Glutamatergic neuron (in vitro differentiated cells): ENCODE data around the gene ITSN1. TPM values are rescaled to one million over a fixed set of nuclear protein-coding genes. Genes with fewer than 3 reads are reported as not detected.

Experiments used
- DNase-seq: peaks from one replicate; pipeline ENCODE4 v3.0.0; 2022
- H3K27ac Mint-ChIP-seq: one replicate; pipeline ENCODE4 v1.8.0; 2020; ENCODE audit warnings: mild to moderate bottlenecking, mixed read lengths, inconsistent platforms; ENCODE audit not compliant: unreplicated experiment
- H3K27me3 Mint-ChIP-seq: one replicate; pipeline ENCODE4 v1.8.0; 2020; ENCODE audit warnings: mild to moderate bottlenecking, moderate library complexity, mixed read lengths, inconsistent platforms; ENCODE audit not compliant: unreplicated experiment
- H3K36me3 Mint-ChIP-seq: one replicate; pipeline ENCODE4 v1.8.0; 2020; ENCODE audit warnings: mild to moderate bottlenecking, mixed read lengths, inconsistent platforms; ENCODE audit not compliant: unreplicated experiment
- H3K4me1 Mint-ChIP-seq: one replicate; pipeline ENCODE4 v1.8.0; 2020; ENCODE audit warnings: mild to moderate bottlenecking, low read depth, mixed read lengths, inconsistent platforms; ENCODE audit not compliant: unreplicated experiment
- H3K4me3 Mint-ChIP-seq: one replicate; pipeline ENCODE4 v1.8.0; 2020; ENCODE audit warnings: mild to moderate bottlenecking, mixed read lengths, inconsistent platforms; ENCODE audit not compliant: unreplicated experiment
- H3K9me3 Mint-ChIP-seq: one replicate; pipeline ENCODE4 v1.8.0; 2020; ENCODE audit warnings: mild to moderate bottlenecking, moderate library complexity, mixed read lengths, inconsistent platforms; ENCODE audit not compliant: unreplicated experiment
- CTCF ChIP-seq: fragments of 200-600 bp; sonication (generic); IDR thresholded peaks from one replicate; pipeline ENCODE4 v1.5.0; 2021; ENCODE audit not compliant: partially characterized antibody, unreplicated experiment
- total RNA-seq: library from RNA; stranded (reverse); fragmentation: NEBNext Ultra II Directional; extraction: Animal tissue kit (Norgen Biotek cat#: 25700); gene quantifications from one replicate; pipeline ENCODE4 v1.2.1, GENCODE V29; 2021; ENCODE audit not compliant: unreplicated experiment

The ITSN1 gene
- total RNA-seq, 1 donor from 2014 or later: 89.1 TPM

GRCh38 chr21:33852485-33852884 lies 210.2 kb downstream of the ITSN1 start:
- Mint-ChIP-seq H3K27ac (no peak overlapping the region), H3K9me3 (peaks cover 7% of the 10 kb centered on the region), H3K4me1 (peaks cover 5% of the 10 kb centered on the region), H3K27me3 (peaks cover 5% of the 10 kb centered on the region), H3K36me3 (no peaks in the 10 kb centered on the region), H3K4me3 (no peak overlapping the region)
- DNase-seq: no peak
- no peak for TF ChIP-seq CTCF

- DNase-seq: no peak
- no peak overlapping the region for H3K27ac Mint-ChIP-seq
- peaks cover 5% of the 10 kb centered on the region for H3K27me3 Mint-ChIP-seq
- no peaks in the 10 kb centered on the region for H3K36me3 Mint-ChIP-seq
- TF ChIP-seq CTCF: no peak
- H3K4me1 Mint-ChIP-seq: peaks cover 18% of the 10 kb centered on the region
- H3K9me3 Mint-ChIP-seq: peaks cover 6% of the 10 kb centered on the region
- no peak overlapping the region for H3K4me3 Mint-ChIP-seq
Measured at GRCh38 chr21:33854604-33855003, 212.3 kb downstream of the ITSN1 start.

- no peaks in the 10 kb centered on the region for H3K36me3 Mint-ChIP-seq
- peaks cover 18% of the 10 kb centered on the region for H3K4me1 Mint-ChIP-seq
- TF ChIP-seq CTCF: no peak
- H3K27me3 Mint-ChIP-seq: peaks cover 5% of the 10 kb centered on the region
- H3K4me3 Mint-ChIP-seq: no peak overlapping the region
- DNase-seq: no peak
- H3K27ac Mint-ChIP-seq: no peak overlapping the region
- peaks cover 6% of the 10 kb centered on the region for H3K9me3 Mint-ChIP-seq
Measured at GRCh38 chr21:33855190-33855589, 212.9 kb downstream of the ITSN1 start.

- Mint-ChIP-seq H3K9me3 (peaks cover 6% of the 10 kb centered on the region), H3K4me1 (peaks cover 21% of the 10 kb centered on the region), H3K27ac (no peak overlapping the region)
Measured at GRCh38 chr21:33856893-33857527, 214.7 kb downstream of the ITSN1 start.

More at GRCh38 chr21:33856893-33857527, 214.7 kb downstream of the ITSN1 start:
- Mint-ChIP-seq H3K27me3 (peaks cover 5% of the 10 kb centered on the region), H3K36me3 (no peaks in the 10 kb centered on the region), H3K4me3 (no peak overlapping the region)
- no peak for TF ChIP-seq CTCF
- no peak for DNase-seq
